Measurements from ENCODE around the gene NLRP6.
"Not testable (repeated sequence)": the region's sequence is repeated elsewhere in the genome, so short reads cannot be mapped to it uniquely, and the experiment has no call there.

Gene NLRP6

DNA sequence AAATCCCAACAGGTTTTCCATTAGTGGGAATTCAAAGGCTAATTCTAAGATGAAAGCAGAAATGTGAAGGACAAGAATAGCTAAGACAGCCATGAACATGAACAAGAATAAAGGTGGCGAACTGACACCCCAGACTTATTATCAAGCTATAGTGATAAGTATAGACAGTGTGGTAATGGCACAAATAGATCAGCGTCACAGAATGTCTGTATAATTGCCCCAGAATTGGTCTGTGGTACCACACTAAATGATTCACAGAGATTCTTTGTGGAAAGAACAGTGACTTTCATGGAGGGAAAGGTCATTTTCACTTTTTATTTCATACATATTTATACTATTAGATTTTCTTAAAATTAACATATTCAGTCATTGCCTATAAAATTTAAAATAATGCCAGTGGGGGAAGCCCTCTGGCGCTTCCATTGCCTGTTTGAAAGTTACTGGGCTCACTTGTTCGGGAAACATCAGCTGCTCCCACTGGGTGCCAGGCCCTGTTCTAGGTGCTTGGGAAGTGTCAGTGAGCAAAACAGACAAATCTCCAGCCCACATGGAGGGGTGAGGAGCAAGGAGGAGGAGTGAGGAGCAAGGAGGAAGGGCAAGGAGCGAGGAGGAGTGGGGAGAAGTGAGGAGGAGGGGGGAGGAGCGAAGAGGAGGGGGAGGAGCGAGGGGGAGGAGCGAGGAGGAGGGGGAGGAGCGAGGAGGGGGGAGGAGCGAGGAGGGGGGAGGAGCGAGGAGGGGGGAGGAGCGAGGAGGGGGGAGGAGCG is 11.3 kb upstream of the NLRP6 start:
- peaks cover 16% of the 10 kb centered on the region for H3K4me1 ChIP-seq
- H3K9me3 ChIP-seq: peaks cover 4% of the 10 kb centered on the region; the same call in 1 of the 2 replicates
- H3K36me3 ChIP-seq (replicated peaks): no peaks in the 10 kb centered on the region
- H3K4me3 ChIP-seq: no peak overlapping the region
- in situ Hi-C loops (cut with MboI; ENCODE audit: low sequenced_read_pairs): no loop called here
- no peaks in the 10 kb centered on the region for H3K27me3 ChIP-seq (ENCODE audit: low read depth)
- no peak for DNase-seq (ENCODE audit: low spot score in 2 of 2)

- DNase-seq (ENCODE audit: low spot score in 2 of 2): peak in 1 of 2 experiments; percentile 62
- Histone ChIP-seq H3K4me1 (peaks cover 16% of the 10 kb centered on the region), H3K9me3 (peaks cover 4% of the 10 kb centered on the region; the same call in 1 of the 2 replicates), H3K4me3 (no peak overlapping the region), H3K36me3 (replicated peaks) (no peaks in the 10 kb centered on the region), H3K27me3 (ENCODE audit: low read depth) (no peaks in the 10 kb centered on the region)
- in situ Hi-C loops (cut with MboI; ENCODE audit: low sequenced_read_pairs): no loop called here
Observed at GRCh38 chr11:267491-267994, 10.7 kb upstream of the NLRP6 start.

DNA sequence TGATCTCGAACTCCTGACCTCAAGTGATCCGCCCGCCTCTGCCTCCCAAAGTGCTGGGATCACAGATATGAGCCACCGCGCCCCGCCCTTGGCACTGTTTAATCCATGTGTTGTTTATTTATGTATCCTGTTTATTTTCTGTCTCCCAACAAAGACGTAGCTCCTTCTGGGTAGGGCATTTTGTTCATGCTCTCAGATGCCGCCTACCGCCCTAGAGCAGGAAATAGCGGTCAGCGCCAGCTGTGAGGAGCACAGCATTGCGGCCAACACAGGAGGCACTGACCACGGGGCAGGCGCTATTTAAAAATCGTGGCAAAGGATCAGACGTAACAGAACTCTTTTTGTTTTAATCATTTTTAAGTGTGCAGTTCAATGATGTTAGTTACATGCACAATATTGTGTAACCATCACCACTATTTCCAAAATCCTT is 9.5 kb upstream of the NLRP6 start:
- H3K36me3 ChIP-seq (replicated peaks); H3K9me3 ChIP-seq; in situ Hi-C loops (cut with MboI; ENCODE audit: low sequenced_read_pairs); H3K4me3 ChIP-seq; H3K27me3 ChIP-seq (ENCODE audit: low read depth): not testable (repeated sequence)
- peaks cover 16% of the 10 kb centered on the region for H3K4me1 ChIP-seq
- DNase-seq (ENCODE audit: low spot score in 2 of 2): peak; percentile 42 to 57

DNA sequence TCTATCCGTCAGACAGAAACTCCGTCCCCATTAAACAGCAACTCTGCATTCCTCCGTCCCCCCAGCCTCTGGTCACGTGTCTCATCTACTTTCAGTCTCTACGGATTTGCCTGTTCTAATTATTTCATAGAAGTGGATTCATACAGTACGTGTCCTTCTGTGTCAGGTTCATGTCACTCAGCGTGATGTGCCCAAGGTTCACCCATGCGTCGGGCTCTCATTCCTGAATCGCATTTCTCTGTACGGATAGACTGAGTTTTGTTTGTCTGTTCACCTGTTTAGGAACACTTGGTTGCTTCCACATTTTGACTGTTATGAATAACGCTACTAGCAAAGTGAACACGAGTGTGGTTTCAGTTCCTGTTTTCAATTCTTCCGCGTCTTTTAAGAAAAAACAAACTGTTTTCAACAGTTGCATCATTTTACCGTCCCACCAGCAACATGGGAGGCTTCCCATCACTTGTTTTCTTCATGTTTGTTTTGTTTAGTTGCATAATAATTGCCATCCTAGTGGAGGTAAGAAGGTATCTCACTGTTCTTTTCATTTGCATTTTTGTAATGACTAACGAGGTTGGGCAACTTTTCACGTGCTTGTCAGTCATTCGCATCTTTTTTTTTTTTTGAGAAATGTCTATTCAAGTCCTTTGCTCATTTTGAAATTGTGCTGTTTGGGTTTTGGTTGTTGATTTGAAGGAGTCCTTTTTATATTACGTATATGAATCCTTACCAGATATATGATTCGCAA is 8.9 kb upstream of the NLRP6 start:
- DNase-seq (ENCODE audit: low spot score in 2 of 2): peak; percentile 17 to 43
- peaks cover 4% of the 10 kb centered on the region; the same call in 1 of the 2 replicates for H3K9me3 ChIP-seq
- H3K4me3 ChIP-seq: no peak overlapping the region
- peaks cover 16% of the 10 kb centered on the region for H3K4me1 ChIP-seq
- in situ Hi-C loops (cut with MboI; ENCODE audit: low sequenced_read_pairs): no loop called here
- no peaks in the 10 kb centered on the region for H3K36me3 ChIP-seq (replicated peaks)
- H3K27me3 ChIP-seq (ENCODE audit: low read depth): no peaks in the 10 kb centered on the region

DNA sequence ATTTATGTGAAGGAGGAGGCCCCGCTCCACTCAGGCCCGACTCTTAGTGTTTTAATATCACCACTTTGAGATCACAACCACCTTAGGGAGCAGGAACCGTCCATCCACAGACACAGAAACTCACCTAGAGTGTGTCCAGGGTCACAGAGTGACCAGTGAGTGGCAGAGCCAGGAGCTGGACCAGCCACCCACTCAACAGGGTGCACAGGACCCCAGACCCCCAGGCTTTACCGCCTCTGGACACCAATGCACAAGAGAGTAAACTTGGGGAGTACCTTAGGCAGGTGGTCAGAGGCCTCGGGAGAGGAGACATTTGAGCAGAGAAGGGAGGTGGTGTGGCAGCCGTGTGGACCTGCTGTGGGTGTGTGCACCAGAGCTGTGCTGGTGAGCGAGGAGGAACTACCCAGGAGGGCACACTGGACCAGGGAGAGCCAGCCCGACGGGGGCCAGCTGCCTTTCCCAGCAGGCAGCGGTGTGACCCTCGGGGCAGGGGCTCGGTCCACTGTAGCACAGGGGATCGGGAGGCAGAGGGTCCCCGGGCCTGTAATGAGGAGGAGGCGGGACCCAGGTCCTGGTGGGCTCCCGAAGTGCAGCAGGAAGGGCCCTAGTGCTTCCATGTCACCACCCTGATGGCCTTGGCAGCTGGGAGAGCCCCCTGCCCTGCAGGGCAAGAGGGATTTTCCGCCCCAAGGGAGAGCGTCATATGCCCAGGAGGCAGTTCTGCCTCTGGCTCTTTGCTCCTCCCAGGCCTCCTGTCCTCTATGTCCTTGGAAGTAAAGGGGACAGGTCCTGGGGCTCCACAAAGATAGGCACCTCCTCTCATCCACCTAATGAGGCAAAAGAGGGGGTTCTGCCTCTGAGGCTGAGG is 7.5 kb upstream of the NLRP6 start:
- no peak overlapping the region for H3K4me3 ChIP-seq
- H3K9me3 ChIP-seq: peaks cover 4% of the 10 kb centered on the region; the same call in 1 of the 2 replicates
- in situ Hi-C loops (cut with MboI; ENCODE audit: low sequenced_read_pairs): no loop called here
- H3K27me3 ChIP-seq (ENCODE audit: low read depth): no peaks in the 10 kb centered on the region
- H3K36me3 ChIP-seq (replicated peaks): no peaks in the 10 kb centered on the region
- DNase-seq (ENCODE audit: low spot score in 2 of 2): no peak
- peaks cover 16% of the 10 kb centered on the region for H3K4me1 ChIP-seq

DNA sequence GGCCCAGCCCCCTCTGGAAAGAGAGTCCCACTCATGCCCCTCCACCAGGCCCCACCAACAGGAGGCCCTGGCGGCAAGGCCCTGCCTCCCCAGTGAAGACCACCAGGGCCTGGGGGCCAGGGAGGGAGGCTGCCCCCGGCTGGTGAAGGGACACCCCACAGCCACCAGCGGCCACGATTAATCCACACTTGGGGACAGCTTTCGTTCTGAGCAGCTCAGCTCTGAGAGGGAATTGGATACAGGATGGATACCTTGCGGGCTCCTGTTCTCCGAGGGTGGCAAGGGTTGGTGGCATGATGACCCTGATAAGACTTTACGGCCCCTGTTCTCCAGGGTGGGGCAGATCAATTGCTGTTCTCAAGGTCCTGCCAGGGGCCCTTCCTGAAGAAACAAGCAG is 6.9 kb upstream of the NLRP6 start:
- peaks cover 7% of the 10 kb centered on the region for H3K9me3 ChIP-seq
- H3K4me1 ChIP-seq: peaks cover 16% of the 10 kb centered on the region
- in situ Hi-C loops (cut with MboI; ENCODE audit: low sequenced_read_pairs): no loop called here
- no peaks in the 10 kb centered on the region for H3K27me3 ChIP-seq (ENCODE audit: low read depth)
- H3K4me3 ChIP-seq: no peak overlapping the region
- H3K36me3 ChIP-seq (replicated peaks): no peaks in the 10 kb centered on the region
- no peak for DNase-seq (ENCODE audit: low spot score in 2 of 2)

- Histone ChIP-seq H3K27me3 (ENCODE audit: low read depth) (no peaks in the 10 kb centered on the region), H3K4me1 (peaks cover 16% of the 10 kb centered on the region), H3K4me3 (no peak overlapping the region), H3K9me3 (peaks cover 5% of the 10 kb centered on the region; the same call in 1 of the 2 replicates), H3K36me3 (replicated peaks) (no peaks in the 10 kb centered on the region)
- in situ Hi-C loops (cut with MboI; ENCODE audit: low sequenced_read_pairs): no loop called here
- no peak for DNase-seq (ENCODE audit: low spot score in 2 of 2)
Observed at GRCh38 chr11:272195-272930, 5.8 kb upstream of the NLRP6 start.

- Histone ChIP-seq H3K4me1 (peaks cover 13% of the 10 kb centered on the region), H3K4me3 (no peak overlapping the region), H3K9me3 (peaks cover 5% of the 10 kb centered on the region; the same call in 1 of the 2 replicates), H3K36me3 (replicated peaks) (no peaks in the 10 kb centered on the region), H3K27me3 (ENCODE audit: low read depth) (no peaks in the 10 kb centered on the region)
- in situ Hi-C loops (cut with MboI; ENCODE audit: low sequenced_read_pairs): no loop called here
- no peak for DNase-seq (ENCODE audit: low spot score in 2 of 2)
Observed at GRCh38 chr11:272931-273198, 5.3 kb upstream of the NLRP6 start.

DNA sequence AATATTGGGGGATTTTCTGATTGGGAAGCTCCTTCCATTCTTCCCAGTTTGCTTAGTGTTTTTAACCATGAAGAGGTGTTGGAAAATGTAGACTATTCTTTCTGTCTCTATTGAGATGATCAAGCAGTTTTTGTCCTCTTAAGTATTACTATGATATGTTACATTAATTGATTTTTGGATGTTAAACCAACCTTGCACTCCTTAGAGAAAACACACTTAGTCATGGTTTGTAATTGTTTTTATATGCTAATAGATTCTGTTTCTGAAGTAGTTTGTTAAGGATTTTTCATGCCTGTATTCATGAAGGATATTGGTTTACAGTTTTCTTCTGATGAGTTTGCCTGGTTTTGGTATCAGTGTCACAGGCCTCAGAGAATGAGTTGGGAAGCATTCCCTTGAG is 2.0 kb upstream of the NLRP6 start:
- in situ Hi-C loops (cut with MboI; ENCODE audit: low sequenced_read_pairs): no loop called here
- H3K9me3 ChIP-seq: peaks cover 5% of the 10 kb centered on the region; the same call in 1 of the 2 replicates
- no peak for DNase-seq (ENCODE audit: low spot score in 2 of 2)
- no peak overlapping the region for H3K4me3 ChIP-seq
- peaks cover 18% of the 10 kb centered on the region for H3K27me3 ChIP-seq (ENCODE audit: low read depth)
- no peaks in the 10 kb centered on the region for H3K36me3 ChIP-seq (replicated peaks)
- H3K4me1 ChIP-seq: no peaks in the 10 kb centered on the region

- Histone ChIP-seq H3K9me3 (peaks cover 5% of the 10 kb centered on the region; the same call in 1 of the 2 replicates), H3K4me1 (no peaks in the 10 kb centered on the region), H3K36me3 (replicated peaks) (no peaks in the 10 kb centered on the region), H3K4me3 (no peak overlapping the region), H3K27me3 (ENCODE audit: low read depth) (peaks cover 37% of the 10 kb centered on the region)
- in situ Hi-C loops (cut with MboI; ENCODE audit: low sequenced_read_pairs): no loop called here
- DNase-seq (ENCODE audit: low spot score in 2 of 2): no peak
Observed at GRCh38 chr11:279040-279965, 1.1 kb downstream of the NLRP6 start.

DNA sequence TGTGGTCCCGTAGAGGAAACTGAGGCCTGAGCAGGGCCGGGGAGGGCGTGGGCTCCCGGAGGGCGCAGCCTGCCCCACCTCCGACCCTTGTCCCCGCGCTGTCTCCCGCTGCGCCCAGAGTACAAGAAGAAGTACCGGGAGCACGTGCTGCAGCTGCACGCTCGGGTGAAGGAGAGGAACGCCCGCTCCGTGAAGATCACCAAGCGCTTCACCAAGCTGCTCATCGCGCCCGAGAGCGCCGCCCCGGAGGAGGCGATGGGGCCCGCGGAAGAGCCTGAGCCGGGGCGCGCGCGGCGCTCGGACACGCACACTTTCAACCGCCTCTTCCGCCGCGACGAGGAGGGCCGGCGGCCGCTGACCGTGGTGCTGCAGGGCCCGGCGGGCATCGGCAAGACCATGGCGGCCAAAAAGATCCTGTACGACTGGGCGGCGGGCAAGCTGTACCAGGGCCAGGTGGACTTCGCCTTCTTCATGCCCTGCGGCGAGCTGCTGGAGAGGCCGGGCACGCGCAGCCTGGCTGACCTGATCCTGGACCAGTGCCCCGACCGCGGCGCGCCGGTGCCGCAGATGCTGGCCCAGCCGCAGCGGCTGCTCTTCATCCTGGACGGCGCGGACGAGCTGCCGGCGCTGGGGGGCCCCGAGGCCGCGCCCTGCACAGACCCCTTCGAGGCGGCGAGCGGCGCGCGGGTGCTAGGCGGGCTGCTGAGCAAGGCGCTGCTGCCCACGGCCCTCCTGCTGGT is 1.9 kb downstream of the NLRP6 start:
- H3K27me3 ChIP-seq (ENCODE audit: low read depth): peaks cover 37% of the 10 kb centered on the region
- H3K4me3 ChIP-seq: no peak overlapping the region
- H3K4me1 ChIP-seq: no peaks in the 10 kb centered on the region
- peaks cover 5% of the 10 kb centered on the region; the same call in 1 of the 2 replicates for H3K9me3 ChIP-seq
- in situ Hi-C loops (cut with MboI; ENCODE audit: low sequenced_read_pairs): no loop called here
- H3K36me3 ChIP-seq (replicated peaks): no peaks in the 10 kb centered on the region
- no peak for DNase-seq (ENCODE audit: low spot score in 2 of 2)

Data from HAP-1 (cell line).